Fibroblast of skin of abdomen (primary cell): ENCODE results near the gene NCK2.

Experiments used
- DNase-seq: peaks from one replicate; pipeline ENCODE4 v3.0.0-alpha.2; 2013

NCK2 gene

DNA sequence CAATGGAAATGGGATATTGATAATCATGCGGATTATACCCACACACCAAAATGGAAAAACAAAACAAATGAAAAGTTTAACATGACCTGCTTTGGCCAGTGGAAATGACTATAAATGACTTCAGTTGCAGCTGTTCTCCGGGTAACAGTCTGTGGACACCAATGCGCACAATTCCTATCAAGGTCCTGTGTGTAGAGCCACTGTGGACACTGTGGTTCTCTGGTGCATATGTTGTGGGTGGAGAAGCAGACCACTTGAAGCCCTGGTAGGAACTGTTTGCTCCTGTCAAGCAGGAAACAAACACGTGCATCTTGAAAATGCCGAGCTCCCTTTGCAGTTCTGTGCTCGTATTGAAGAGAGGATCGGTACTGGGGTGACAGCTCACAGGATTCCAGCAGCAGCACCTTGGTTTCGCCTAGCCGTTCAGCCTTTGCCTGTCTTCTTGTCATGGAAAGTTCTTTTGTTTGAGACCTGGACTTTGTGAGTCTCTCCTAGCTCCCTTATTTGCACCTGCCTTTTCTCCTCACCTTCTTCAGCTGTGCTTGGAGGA lies 32.9 kb downstream of the NCK2 start:
- no peak for DNase-seq

DNA sequence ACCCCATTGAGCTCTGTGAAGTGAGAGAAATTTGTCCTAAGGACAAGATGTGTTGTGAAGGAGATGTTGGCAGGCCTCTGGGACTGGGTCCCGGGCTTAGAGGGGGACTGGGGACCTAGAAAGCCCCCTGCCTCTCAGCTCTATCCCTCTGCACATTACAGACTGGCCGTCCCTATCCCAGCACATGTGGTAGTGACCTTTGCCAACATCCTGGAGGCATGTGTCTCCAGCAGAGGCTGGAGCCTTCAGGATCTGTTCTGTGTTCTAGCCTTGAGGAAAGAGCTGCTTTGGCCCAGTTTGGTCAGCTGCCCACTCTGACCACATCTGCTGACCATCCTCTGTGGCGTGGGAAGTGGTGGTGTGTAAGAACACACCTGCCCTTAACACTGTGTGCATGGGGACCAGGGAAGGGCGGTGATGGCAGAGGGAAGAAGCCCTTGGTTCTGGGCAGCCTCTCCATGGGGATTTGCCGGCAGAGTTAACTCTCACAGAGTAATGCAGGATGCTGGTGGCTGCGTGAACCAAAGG lies 33.4 kb downstream of the NCK2 start:
- DNase-seq, result no peak

DNA sequence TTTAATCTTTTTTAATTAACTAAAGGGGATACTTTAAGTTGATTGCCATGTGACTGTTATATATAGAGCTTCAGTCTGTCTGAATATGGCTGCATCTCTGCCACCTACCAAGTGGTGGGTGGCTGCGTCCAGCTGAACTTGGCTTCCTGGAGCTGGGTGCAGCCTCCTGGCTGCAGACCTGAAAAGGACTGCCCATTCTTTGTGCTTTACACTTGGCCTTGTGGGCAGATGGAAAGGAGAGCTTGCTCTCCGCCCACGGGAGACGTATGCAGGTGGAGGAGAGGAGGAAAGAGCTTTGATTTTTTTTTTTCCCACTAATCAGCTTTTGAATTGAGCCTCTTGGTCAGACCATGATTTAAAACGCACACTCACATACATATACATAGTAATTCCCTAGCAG lies 34.7 kb downstream of the NCK2 start:
- no peak for DNase-seq

DNA sequence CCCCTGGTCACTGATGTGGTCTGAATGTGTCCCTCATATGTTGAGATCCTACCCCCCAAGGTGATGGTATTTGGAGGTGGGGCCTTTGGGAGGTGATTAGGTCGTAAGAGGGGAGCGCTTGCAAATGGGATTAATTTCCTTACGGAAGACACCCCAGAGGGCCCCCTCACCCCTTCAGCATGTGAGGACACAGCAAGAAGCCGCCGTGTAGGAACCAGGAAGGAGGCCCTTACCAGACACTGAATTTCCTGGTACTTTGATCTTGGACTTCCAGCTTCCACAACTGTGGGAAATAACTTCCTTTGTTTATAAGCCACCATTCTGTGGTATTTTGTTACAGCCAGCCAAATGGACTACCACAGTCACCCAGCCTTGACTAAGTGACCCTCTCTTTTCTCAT lies 35.9 kb downstream of the NCK2 start:
- DNase-seq, result no peak

DNA sequence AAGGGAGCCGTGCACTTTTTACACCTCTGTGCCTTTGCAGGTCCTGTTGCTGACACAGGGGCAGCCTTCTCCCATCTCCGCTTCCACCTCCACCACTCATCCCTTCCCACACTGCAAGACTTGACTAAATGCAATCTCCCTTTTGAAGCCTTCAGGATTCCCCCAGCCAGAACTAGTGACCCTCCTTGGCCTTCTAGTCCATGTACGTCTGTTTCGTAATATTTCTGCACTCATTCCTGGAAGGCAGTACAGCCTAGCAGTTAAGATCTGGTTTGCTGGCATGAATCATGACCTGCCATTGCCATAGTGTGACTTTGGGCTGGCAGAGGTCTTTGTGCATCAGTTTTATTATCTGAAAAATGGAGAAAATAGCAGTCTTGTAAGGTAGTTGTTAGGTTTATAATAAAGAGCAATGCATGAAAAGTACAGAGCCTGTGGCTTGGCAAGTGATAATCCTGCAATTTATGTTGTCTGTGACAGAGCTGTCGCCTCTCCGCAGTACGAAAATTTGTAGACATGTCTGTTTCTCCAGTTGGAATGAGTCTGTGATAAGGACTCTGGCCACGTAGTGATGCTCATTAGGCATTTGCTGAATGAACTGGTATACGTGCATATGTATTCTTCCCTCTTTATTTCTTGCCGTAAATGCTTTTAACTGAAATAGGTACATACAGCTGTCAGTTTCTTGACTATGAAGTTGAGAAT lies 36.7 kb downstream of the NCK2 start:
- DNase-seq, result no peak

DNA sequence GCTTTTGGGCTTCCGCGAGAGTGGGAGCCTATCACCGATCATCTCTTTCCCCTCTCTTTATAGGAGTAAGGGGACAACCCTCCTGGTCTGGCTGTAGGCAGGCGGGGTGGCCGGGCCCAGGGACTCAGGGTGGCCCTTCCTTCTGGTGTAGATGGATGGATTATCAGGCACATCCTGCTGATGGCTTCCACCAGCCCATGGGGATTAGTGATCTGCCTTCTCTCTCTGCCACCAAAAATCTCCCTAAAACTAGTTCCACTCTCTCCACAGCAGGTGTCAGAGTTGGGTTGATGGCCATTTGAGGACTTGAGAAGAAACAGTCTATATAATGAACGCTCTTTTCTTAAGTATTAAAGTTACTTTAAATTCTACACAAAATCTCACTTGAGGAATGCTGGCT lies 37.4 kb downstream of the NCK2 start:
- DNase-seq, result no peak

DNA sequence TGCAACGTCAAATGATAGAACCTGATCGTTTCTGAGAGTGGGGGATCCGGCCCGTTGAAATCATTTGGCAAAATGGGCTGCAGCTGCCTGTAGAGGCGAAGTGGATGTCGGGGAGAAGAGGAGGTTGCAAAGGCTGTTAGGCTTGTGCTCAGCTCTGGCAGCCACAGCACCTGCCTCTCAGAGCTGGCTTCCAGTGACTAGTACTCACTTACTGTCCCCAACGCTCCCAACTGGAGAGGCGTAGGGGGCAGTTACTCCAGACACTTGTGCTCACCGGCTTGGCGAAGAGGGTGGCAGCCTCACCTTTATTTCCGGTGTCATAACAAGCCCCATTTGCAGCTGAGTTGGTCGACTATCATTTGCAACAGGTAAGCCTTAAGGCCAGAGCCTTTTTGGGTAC lies 37.9 kb downstream of the NCK2 start:
- no peak for DNase-seq

DNA sequence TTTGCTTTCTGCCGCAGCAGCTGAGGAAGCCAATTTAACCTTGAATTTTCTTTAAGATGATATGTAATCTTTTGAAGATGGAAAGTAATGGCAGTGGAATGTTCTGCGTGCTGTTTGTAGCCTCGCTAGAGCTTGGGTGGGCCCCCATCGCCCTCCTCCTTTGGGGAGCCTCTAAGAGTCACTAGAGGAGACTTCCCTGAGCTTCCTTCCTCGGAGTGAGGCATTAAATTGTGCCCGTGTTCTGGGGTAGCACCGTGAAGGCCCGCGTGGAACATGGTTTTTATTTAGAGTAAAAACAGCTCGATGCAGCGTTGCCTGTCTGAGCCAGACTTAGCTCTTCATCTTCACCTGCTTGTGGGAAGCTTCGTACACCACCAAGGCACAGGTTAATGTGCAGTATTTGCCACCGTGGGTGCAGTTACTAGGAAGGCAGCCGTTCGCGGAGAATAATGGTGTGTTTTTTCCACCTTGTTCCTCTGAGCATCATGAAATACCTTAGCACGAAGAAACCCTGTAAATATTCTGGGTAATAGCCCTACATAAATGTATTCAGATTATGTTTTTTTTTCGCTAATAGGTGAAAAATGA lies 38.5 kb downstream of the NCK2 start:
- DNase-seq, result no peak

DNA sequence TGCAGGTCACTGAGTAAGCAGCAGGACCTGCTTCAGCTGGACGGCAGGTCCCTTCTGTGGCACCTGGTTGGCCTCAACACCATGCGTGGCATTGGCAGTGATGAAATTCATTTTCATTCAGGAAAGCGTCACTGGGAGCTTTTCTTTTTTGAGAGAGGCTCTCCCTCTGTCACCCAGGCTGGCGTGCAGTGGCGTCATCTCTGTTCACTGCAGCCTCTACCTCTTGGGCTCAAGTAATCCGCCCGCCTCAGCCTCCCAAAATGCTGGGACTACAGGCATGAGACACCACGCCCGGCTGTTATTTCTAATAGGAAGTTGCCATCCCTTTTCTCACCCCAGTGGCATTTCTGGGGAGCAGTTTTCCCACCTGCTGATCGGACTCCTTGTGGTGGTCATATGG lies 39.3 kb downstream of the NCK2 start:
- DNase-seq, result no peak

DNA sequence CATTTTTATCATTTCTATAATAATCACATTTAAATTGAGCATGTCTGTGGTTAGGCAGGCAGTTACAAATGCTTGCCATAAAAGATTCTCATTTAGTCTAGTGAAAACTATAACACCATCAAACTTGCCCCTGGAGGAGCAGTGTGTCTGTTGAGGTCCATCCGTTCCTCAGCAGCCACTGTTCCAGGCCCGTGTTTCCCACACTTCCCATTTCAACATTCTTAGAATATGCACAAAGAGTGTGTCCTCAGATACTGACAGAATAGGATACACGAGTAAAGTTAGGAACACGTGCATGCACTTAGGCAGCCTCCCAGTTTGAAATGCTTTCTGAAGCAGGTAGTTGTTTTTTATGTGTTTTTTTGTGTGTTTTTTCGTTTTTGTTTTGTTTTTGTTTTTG lies 39.9 kb downstream of the NCK2 start:
- no peak for DNase-seq

DNA sequence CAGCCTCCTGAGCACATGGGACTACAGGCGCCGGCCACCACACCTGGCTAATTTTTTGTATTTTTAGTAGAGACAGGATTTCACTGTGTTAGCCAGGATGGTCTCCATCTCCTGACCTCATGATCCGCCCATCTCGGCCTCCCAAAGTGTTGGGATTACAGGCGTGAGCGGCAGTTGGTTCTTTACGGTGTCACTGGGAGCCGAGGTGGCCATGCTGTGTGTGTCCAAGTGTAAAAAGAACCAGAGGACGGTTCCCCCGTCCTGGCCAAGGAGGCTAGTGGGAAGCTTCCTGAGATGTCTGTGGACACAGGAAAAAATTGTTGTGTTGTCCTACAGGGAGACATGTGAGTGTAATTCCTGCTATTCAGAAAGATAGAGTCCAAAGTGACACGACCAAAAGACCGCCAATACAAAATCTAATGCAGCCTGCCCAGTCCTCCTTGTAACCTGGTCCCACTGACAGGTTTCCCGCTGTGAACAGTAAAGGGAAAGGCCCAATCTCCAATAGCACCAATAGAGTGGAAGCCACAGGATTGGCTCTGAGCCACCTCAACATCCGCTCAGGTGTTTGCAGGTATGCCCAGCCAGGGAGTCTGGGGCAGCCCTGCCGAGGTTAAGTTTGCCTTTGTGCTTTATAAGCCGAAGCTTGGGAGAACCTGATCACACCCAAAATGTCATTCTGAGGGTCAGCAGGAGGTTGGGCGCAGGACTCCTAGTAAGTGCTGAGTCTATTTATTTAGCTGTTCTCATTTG lies 40.6 kb downstream of the NCK2 start:
- no peak for DNase-seq

DNA sequence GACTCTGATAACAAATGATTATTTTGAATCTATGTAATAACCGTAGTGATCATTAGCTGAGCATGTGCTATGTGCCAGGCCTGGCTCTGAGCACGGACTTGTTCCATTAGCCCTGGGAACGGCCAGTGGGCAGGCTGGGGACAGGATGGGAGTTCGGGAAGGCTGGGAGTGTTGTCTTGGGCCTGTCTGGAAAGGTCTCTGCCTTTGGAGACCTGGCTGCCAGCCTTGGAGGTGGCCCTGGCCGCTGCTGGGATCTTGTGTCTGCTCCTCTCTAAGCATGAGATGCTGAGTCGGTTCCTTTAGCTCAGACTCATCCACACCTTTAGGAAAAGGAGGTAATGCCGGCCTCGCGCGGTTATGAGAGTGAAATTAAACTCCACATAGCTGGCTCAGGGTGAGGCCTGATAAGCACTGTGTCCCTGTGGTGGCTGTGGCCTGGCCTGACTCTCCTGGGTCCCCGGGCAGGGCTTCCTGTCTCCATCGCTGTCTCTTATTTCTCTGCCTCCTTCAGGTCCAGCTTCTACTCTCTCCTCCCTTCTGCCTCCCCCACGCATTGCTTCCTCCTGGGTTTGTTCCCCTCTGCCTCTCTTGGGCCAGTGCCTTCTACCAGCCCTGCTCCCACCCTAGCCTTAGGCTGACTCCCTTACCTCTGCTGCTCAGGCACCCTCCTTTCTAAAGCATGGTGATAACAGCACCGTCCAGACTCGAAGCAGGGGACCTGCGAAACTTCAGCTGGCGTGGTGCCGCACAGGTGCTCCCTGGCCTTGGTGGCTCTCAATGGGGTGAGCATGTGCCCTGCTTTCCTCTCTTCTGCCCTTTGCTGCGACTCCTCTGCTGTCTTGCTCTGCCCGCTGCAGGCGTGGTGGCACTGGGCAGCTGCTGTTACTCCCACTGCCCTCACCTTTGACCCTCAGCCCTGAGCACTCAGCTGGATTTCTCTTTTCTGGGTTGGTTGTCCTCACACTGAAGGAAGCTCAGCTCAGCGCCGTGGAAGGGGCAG lies 41.8 kb downstream of the NCK2 start:
- no peak for DNase-seq

DNA sequence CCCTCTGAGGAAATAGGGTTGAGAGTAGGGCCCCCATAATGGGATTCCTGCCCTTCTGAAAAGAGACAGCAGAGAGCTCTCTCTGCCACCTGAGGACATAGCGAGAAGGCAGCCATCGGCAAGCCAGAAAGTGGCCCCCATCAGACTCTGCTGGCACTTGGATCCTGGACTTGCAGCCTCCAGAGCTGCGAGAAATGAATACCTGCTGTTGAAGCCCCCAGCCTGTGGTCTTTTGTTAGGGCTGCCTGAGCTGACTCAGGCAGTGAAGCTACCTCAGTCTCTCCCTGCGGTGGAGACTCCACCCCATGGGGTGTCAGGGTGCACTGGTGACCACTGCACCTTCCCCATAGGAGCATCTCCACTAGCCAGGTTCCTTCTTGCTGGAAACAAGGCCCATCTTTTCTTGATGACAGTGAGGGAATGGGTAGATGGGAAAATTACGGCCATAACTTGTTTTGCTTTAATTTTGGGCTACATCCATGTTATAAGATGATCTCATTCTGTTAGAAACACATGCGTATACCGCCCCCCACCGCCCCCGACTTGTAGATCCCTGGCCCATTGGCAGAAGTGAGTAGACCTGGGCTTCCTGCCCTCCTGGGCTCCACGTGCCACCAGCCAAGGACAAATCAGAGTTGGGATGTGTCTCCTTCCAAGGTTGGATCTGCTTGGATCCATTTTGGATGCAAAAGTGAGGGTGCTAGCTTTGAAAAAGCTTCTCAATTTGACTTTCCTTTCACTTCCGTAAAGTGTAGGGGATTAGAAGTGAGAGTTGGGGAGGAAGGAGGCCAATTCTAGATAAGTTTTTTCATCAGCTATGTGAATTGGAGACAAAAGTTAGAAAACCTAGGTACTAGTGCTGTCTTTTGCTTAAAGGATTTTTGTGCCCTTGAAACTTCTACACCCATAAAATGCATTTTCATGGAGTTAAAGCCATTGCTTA lies 42.9 kb downstream of the NCK2 start:
- DNase-seq, result no peak

DNA sequence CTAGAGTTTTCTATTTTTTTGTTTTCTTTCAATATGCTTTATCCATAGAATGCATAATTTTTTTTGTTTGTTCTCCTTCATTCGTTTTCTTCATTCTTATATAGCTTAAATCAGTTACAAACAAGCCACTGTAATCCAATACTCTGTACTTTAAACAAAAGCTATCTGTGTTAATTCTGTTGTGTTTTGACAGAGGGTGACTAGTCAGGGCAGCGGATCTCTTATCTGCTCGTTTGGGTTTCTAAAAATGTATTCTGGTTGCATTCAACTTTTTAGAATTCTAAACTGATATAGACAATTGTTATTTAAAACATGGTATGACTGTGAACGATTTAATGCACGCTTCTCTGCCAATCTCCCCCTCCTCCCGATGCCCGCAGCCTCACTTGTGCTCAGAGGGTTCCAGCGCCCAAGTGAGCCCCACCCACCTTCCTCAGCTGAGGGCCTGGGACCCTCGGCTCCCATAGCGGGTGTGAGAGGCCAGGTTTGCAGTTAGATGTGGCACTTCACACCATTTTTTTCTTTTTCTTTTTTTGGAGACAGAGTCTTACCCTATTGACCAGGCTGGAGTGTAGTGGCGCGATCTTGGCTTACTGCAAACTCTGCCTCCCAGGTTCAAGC lies 44.1 kb downstream of the NCK2 start:
- no peak for DNase-seq

DNA sequence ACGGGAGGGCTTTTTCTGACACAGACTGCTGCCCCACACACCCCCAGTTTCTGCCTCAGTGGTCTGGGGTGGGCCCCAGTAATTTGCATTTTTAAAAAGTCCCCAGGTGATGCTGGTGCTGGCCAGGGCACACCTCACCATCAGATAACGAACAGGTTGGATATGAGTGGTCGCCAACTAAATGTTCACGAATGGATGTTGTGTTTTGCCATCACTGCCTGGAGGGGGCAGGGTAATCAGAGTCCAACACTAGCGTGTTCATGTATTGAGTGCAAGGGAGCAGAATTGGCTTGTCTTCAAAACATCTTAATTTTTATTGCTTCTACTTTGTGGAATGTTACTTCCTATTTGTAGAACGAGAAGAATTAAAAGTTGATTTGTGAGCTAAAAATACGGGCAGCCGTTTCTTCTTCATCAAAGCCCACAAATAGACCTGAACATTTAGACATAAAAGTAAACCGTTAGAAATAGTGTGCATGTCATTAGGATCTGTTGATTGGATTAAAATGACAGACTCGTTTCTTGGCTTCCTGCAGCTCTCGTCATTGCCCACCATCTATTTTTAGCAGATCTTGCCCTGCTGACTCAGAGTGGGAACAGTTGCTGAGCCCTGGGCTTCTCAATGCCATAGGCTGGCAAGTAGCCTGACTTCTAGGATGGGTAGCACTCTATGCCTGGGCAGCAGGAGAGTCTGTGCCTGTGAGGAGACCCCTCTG lies 45.2 kb downstream of the NCK2 start:
- peak; percentile 60 for DNase-seq

DNA sequence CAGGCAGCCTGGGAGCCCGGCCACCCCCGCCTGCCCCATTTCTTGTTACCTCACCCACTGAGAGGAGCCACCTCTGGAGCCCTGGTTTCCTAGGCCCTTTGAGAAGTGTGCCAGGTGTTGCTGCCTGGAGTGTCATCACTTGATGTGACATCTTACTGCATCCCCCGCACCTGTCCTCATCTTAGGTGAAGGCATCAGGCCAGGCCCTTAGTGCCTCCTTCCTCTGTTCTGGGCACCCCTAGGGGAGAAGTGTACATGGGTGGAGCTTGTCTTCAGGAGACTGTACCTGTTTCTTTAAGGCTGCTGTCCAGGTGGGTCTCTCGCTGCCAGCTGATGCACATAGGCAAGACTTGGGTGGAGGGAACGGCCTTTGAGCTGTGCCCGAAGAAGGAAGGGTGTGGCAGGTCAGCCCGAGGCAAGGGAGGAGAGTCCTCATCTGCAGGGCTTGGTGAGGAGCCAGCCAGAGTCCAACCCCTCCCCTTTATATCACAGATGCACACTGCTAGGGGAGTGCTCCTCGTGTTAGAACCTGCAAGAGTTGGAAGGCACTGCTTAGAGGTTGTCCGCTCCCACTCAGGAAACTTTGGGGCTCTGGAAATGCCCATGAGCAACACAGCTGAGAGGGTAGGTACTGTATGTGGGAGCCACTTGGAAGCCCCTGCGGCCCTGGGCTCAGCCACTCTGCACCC lies 45.9 kb downstream of the NCK2 start:
- DNase-seq, result no peak

DNA sequence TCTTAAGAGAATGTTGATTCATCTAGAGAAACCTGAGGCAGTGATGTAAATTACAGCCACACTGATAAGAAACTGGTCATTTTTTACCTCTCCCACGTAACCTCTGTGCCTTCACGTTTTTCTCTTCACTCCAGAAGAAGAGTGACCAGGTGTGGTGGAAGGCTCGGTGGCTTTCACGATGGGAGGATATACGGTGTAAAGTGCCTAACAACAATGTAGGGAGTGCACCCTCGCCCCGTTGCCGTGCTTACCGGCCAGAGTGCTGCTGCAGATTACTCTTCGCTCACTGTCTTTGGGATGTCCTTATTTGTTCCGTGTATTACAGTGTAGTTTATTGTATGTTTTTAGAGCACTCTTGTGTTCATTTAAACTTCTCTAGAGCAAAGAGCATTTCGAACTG lies 46.5 kb downstream of the NCK2 start:
- no peak for DNase-seq

DNA sequence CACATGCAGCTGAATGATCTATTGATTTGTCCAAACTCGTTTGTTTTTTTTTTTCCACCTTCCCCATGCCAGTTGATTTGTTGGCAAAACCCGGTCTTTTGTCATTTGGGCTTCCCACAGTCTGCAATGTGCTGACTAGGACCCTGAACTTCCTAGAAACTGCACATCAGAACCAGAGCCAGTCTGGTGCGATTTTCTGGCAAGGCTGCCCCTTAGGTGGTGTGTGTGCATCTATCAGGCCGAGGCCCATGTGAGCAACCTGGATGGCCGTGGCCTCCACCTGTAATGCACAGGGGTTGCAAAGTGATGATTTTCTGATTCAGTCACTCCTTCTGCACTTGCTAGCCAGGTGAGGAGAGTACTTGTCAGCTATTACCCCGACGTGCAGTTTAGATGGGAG lies 47.8 kb downstream of the NCK2 start:
- no peak for DNase-seq
